Measurements from ENCODE around the gene MUC13. TPM values are rescaled to one million over a fixed set of nuclear protein-coding genes. Genes with fewer than 3 reads are reported as not detected.

Gene MUC13
- total RNA-seq, 1 experiment from 2014 or later = not detected

DNA sequence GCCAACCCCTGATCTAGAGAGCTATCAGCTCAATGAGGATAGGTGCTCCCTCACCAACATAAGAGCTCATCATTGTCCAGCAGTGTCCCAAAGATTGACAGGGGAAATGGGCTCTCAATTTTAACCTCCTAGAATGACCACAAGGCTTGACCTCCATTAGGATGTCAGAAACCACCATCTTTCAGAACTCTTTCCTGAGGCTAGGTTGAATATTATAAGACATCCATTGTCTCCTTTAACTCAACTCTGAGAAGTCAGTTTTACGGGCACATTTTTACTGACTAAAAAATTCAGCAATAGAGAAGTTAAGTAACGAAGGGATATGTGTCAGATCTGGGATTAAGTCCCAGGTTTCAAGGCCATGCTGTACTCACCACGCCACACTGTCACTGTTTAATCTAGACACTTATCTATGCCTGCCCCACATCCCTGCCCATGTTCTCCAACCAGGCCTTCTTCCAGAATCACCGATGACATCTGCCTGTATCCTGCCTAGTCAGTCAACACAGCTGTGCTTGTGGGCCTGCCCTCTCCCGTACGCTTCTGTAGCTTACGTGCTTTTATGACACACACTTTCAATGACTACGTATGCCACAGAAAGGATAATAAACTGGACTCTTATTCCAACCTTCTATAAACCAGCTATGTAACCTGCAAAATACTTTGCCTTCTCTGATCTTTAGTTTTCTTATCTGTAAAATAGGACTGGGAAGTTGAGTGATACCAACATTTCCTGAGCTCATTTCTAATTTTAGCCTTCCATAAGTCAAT, 17.1 kb upstream of the MUC13 start:
- H3K27ac Mint-ChIP-seq = no peak overlapping the region
- H2BK120ac ChIP-seq (ENCODE audit: low read depth, low read length, poor library complexity, severe bottlenecking) = no peak overlapping the region
- H3K79me1 ChIP-seq (ENCODE audit: insufficient read depth, low read depth, low read length, poor library complexity, severe bottlenecking) = no peaks in the 10 kb centered on the region
- peaks cover 6 to 7% of the 10 kb centered on the region in 2 experiments for H3K4me1 Mint-ChIP-seq
- H3K4me3 Mint-ChIP-seq = no peak overlapping the region
- no peak overlapping the region for H2BK5ac ChIP-seq (ENCODE audit: insufficient read length, low read length)
- peaks cover 0 to 4% of the 10 kb centered on the region in 2 experiments; a peak in 2 of 5 replicates for H3K9me3 Mint-ChIP-seq
- no peaks in the 10 kb centered on the region for H3K9me3 ChIP-seq (ENCODE audit: control insufficient read depth, low read depth, low read length)
- H3K18ac ChIP-seq (ENCODE audit: insufficient read length, low read depth, low read length) = no peak overlapping the region
- H3K79me2 ChIP-seq (ENCODE audit: insufficient read depth, low read length) = no peaks in the 10 kb centered on the region
- no peak overlapping the region for H4K8ac ChIP-seq (replicated peaks; ENCODE audit: insufficient read length, low read depth, low read length)
- H3K56ac ChIP-seq (ENCODE audit: insufficient read length, low read depth, low read length) = no peak overlapping the region
- no peak overlapping the region for H2BK15ac ChIP-seq (ENCODE audit: low read depth, low read length)
- H4K20me1 ChIP-seq (ENCODE audit: control insufficient read depth, insufficient read depth, insufficient read length) = no peaks in the 10 kb centered on the region
- TF ChIP-seq, protein P1, sequence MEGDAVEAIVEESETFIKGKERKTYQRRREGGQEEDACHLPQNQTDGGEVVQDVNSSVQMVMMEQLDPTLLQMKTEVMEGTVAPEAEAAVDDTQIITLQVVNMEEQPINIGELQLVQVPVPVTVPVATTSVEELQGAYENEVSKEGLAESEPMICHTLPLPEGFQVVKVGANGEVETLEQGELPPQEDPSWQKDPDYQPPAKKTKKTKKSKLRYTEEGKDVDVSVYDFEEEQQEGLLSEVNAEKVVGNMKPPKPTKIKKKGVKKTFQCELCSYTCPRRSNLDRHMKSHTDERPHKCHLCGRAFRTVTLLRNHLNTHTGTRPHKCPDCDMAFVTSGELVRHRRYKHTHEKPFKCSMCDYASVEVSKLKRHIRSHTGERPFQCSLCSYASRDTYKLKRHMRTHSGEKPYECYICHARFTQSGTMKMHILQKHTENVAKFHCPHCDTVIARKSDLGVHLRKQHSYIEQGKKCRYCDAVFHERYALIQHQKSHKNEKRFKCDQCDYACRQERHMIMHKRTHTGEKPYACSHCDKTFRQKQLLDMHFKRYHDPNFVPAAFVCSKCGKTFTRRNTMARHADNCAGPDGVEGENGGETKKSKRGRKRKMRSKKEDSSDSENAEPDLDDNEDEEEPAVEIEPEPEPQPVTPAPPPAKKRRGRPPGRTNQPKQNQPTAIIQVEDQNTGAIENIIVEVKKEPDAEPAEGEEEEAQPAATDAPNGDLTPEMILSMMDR (conservative IDR thresholded peaks at IDR 0.05) = no peak
- H3T11ph ChIP-seq (ENCODE audit: low read length) = no peak overlapping the region
- H2BK20ac ChIP-seq (ENCODE audit: low read depth, low read length, poor library complexity, severe bottlenecking) = no peak overlapping the region
- H2AK5ac ChIP-seq (ENCODE audit: insufficient read length, low read length) = no peak overlapping the region
- no peaks in the 10 kb centered on the region for H3K27me3 Mint-ChIP-seq (ENCODE audit: low read depth)
- H3K14ac ChIP-seq (ENCODE audit: insufficient read depth, low read length) = no peak overlapping the region
- no peak overlapping the region for H3K27ac ChIP-seq (ENCODE audit: insufficient read length, low read depth, low read length)
- no peak overlapping the region for H2AFZ ChIP-seq (ENCODE audit: low read length)
- no peak for DNase-seq
- no peak overlapping the region for H4K5ac ChIP-seq (ENCODE audit: insufficient read length, low read depth, low read length)
- no peak overlapping the region for H3K4me2 ChIP-seq (ENCODE audit: insufficient read depth, insufficient read length, low read length)
- WGBS (ENCODE audit: extremely low coverage, insufficient read length, low lambda C conversion rate) = no CpG with 5 or more reads among the region's 8 CpGs
- H4K91ac ChIP-seq (ENCODE audit: insufficient read length, low read depth, low read length) = no peak overlapping the region
- no peaks in the 10 kb centered on the region for H3K36me3 Mint-ChIP-seq (ENCODE audit: insufficient read depth in 1 of 3, low read depth in 3 of 3)
- no peak overlapping the region for H3K4ac ChIP-seq (ENCODE audit: low read depth, low read length)
- H3K23me2 ChIP-seq (ENCODE audit: insufficient read length, low read depth, low read length, poor library complexity, severe bottlenecking) = no peaks in the 10 kb centered on the region
- no peak overlapping the region for H2BK12ac ChIP-seq (ENCODE audit: insufficient read length, low read depth, low read length)
- no peaks in the 10 kb centered on the region for H3K27me3 ChIP-seq (ENCODE audit: insufficient read depth, low read length)
- H3K9ac ChIP-seq (ENCODE audit: extremely low read depth, insufficient read length, low read length) = no peak overlapping the region
- H3K4me1 ChIP-seq (ENCODE audit: insufficient read depth, low read length) = peaks cover 3% of the 10 kb centered on the region
- no peak overlapping the region for H3K23ac ChIP-seq (ENCODE audit: insufficient read length, low read depth, low read length)
